Transverse colon (tissue), 3 donors: Measurements from ENCODE around the gene MLST8.

ENCODE experiments used
- POLR2A ChIP-seq: fragments of 450-650 bp; IDR thresholded peaks from one replicate; pipeline ENCODE4 v1.6.1; 2016; ENCODE audit warnings: antibody characterized with exemption, mild to moderate bottlenecking, moderate library complexity
- TF ChIP-seq, protein P1 (sequence below), 5 experiments: fragments of 200-600 bp in 3 of 5; fragments of 450-650 bp in 2 of 5; sonication (generic) in 3 of 5; IDR thresholded peaks; 1 replicate in 2 of 5; 2 replicates in 3 of 5; pipeline ENCODE4 v1.5.1; 2016 to 2017; ENCODE audit warnings: antibody characterized with exemption in 5 of 5, inconsistent platforms in 3 of 5, mild to moderate bottlenecking in 2 of 5, moderate library complexity in 1 of 5

DNA sequence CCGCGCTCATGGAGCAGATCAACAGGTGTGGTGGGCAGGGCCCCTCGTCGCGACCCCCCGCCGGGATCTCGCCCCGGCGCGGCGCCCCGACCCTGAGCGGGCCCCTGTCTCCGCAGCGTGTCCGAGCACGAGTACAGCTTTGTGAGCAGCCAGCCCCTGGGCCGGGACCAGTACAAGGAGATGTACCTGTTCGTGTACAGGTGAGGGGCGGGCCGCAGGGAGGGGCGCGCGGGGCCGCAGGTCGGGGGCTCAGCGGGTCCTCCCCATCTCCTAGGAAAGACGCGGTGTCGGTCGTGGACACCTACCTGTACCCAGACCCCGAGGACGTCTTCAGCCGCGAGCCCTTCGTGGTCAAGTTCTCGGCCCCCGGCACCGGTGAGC is 31.8 kb downstream of the MLST8 start:
- TF ChIP-seq, protein P1, sequence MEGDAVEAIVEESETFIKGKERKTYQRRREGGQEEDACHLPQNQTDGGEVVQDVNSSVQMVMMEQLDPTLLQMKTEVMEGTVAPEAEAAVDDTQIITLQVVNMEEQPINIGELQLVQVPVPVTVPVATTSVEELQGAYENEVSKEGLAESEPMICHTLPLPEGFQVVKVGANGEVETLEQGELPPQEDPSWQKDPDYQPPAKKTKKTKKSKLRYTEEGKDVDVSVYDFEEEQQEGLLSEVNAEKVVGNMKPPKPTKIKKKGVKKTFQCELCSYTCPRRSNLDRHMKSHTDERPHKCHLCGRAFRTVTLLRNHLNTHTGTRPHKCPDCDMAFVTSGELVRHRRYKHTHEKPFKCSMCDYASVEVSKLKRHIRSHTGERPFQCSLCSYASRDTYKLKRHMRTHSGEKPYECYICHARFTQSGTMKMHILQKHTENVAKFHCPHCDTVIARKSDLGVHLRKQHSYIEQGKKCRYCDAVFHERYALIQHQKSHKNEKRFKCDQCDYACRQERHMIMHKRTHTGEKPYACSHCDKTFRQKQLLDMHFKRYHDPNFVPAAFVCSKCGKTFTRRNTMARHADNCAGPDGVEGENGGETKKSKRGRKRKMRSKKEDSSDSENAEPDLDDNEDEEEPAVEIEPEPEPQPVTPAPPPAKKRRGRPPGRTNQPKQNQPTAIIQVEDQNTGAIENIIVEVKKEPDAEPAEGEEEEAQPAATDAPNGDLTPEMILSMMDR (IDR thresholded peaks at IDR 0.05) = no peak
- TF ChIP-seq POLR2A = no peak
